ENCODE measurements around the gene PSMB9.

The PSMB9 gene

GRCh38 chr6:32885698-32886286 is 31.8 kb downstream of the PSMB9 start:
- no peak for DNase-seq
- Histone ChIP-seq H3K36me3 (no peaks in the 10 kb centered on the region), H3K9me3 (no peaks in the 10 kb centered on the region), H3K4me3 (ENCODE audit: low read depth, low read length) (no peak overlapping the region), H3K4me1 (no peaks in the 10 kb centered on the region), H3K27me3 (peaks cover 50% of the 10 kb centered on the region)
- TF ChIP-seq, protein P1, sequence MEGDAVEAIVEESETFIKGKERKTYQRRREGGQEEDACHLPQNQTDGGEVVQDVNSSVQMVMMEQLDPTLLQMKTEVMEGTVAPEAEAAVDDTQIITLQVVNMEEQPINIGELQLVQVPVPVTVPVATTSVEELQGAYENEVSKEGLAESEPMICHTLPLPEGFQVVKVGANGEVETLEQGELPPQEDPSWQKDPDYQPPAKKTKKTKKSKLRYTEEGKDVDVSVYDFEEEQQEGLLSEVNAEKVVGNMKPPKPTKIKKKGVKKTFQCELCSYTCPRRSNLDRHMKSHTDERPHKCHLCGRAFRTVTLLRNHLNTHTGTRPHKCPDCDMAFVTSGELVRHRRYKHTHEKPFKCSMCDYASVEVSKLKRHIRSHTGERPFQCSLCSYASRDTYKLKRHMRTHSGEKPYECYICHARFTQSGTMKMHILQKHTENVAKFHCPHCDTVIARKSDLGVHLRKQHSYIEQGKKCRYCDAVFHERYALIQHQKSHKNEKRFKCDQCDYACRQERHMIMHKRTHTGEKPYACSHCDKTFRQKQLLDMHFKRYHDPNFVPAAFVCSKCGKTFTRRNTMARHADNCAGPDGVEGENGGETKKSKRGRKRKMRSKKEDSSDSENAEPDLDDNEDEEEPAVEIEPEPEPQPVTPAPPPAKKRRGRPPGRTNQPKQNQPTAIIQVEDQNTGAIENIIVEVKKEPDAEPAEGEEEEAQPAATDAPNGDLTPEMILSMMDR (IDR thresholded peaks at IDR 0.05; ENCODE audit: low read depth, low read length), result peak; percentile 57

DNA sequence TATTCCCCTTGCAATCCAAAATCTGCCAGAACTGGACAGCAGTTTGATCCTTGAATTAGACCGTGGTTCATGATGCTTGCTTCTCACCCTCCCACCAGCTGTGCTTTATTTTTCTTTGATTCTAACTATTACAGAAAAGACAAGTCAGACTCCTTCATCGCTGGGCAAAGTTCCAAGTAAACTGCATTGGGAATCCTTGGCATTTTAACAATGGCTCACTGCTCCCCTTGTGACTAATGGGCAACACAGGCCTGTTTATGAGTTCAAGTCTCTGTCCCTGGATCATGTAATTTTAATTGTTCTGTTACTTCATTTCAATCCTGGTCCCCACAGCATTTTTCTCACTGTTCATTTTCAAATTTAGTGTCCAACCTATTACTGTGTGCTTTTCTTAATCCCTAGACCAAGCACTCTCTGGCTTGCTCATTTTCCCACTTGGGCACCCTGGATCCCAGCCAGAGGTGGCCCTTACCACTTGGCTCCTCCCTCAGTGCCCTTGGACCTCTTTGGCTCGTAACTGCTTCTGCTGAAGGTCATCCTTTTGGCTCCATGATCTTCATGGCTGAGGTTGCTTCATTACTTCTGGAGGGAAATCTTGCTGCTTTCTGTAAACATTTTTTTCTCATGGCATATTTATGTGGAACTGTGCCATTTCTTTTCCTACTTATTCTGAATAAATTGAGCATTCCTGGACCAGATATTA is 32.8 kb downstream of the PSMB9 start:
- no peak overlapping the region for H3K4me3 ChIP-seq (ENCODE audit: low read depth, low read length)
- TF ChIP-seq, protein P1 (IDR thresholded peaks at IDR 0.05; ENCODE audit: low read depth, low read length), result no peak
- H3K4me1 ChIP-seq, result no peaks in the 10 kb centered on the region
- H3K36me3 ChIP-seq, result no peaks in the 10 kb centered on the region
- H3K9me3 ChIP-seq, result no peaks in the 10 kb centered on the region
- no peak for DNase-seq
- H3K27me3 ChIP-seq, result peaks cover 41% of the 10 kb centered on the region

DNA sequence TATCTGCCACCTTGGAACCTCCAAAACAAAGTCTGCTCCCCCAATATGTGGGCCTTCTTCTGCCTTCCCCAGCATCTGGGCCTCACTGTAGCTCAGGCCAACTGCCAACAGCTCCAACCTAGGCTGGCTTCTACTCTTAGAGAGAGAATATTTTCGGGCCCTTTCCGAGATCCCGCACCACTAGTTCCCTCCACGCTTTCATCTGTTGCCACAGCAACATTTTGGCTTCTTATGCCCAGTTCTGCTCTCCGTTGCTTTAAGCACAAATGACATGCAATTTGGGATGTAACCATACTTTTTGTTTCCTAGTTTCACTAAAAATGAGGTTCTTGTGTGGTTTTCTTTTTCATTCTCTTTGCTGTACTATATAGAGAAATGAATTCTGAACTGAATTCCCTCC is 33.6 kb downstream of the PSMB9 start:
- TF ChIP-seq, protein P1 (IDR thresholded peaks at IDR 0.05; ENCODE audit: low read depth, low read length), result no peak
- H3K4me1 ChIP-seq, result no peaks in the 10 kb centered on the region
- no peaks in the 10 kb centered on the region for H3K9me3 ChIP-seq
- no peaks in the 10 kb centered on the region for H3K36me3 ChIP-seq
- peaks cover 36% of the 10 kb centered on the region for H3K27me3 ChIP-seq
- no peak overlapping the region for H3K4me3 ChIP-seq (ENCODE audit: low read depth, low read length)
- DNase-seq, result no peak

GRCh38 chr6:32888576-32888975 is 34.6 kb downstream of the PSMB9 start:
- peaks cover 27% of the 10 kb centered on the region for H3K27me3 ChIP-seq
- TF ChIP-seq, protein P1 (IDR thresholded peaks at IDR 0.05; ENCODE audit: low read depth, low read length), result no peak
- no peaks in the 10 kb centered on the region for H3K36me3 ChIP-seq
- H3K4me3 ChIP-seq (ENCODE audit: low read depth, low read length), result no peak overlapping the region
- DNase-seq, result no peak
- no peaks in the 10 kb centered on the region for H3K4me1 ChIP-seq
- H3K9me3 ChIP-seq, result no peaks in the 10 kb centered on the region

DNA sequence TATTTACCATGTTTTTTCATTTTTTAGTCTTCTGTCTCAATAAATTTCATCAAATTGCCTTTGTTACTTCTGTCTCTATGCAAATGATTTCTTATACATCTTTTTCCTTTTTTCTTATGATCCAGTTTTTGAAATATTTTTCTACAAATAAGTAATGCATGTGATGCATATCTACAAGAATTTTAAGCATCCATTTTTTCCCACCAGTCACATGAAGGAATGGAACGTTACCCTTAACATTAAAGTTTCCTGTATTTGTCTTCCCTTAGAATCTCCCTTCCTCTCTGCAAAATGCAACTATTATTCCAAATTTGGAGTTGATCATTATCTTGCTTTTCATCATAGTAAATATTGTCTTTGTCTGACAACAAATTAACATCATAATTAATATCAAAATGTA is 35.5 kb downstream of the PSMB9 start:
- no peaks in the 10 kb centered on the region for H3K9me3 ChIP-seq
- DNase-seq, result no peak
- H3K4me3 ChIP-seq (ENCODE audit: low read depth, low read length), result no peak overlapping the region
- H3K4me1 ChIP-seq, result no peaks in the 10 kb centered on the region
- peaks cover 19% of the 10 kb centered on the region; the same call in 1 of the 2 replicates for H3K27me3 ChIP-seq
- TF ChIP-seq, protein P1 (IDR thresholded peaks at IDR 0.05; ENCODE audit: low read depth, low read length), result no peak
- no peaks in the 10 kb centered on the region for H3K36me3 ChIP-seq

DNA sequence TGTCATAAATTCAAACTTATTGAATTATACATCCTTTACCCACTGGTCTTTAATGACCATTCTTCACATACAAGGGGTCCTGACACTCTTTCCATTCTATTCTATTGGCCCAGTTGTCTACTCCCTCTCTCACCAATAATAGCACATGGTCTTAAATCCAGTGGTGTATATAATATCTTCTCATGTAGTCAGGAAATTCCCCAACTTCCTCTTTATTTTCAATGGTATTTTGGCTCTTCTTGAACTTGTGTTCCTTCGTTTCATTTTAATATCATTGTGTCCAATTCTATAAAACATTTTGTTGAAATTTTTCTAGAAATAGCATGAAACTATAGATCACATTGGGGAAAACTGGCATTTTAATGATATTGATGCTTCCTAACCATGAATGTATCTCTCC is 36.8 kb downstream of the PSMB9 start:
- no peak for DNase-seq
- no peaks in the 10 kb centered on the region for H3K4me1 ChIP-seq
- no peaks in the 10 kb centered on the region for H3K9me3 ChIP-seq
- TF ChIP-seq, protein P1 (IDR thresholded peaks at IDR 0.05; ENCODE audit: low read depth, low read length), result no peak
- H3K36me3 ChIP-seq, result no peaks in the 10 kb centered on the region
- H3K27me3 ChIP-seq, result peaks cover 19% of the 10 kb centered on the region; the same call in 1 of the 2 replicates
- H3K4me3 ChIP-seq (ENCODE audit: low read depth, low read length), result no peak overlapping the region
